Measurements from ENCODE around the gene POU2AF1.

Gene POU2AF1

GRCh38 chr11:111373590-111373989 lies 5.5 kb downstream of the POU2AF1 start:
- H3K9me3 ChIP-seq: peaks cover 19% of the 10 kb centered on the region; the same call in 1 of the 2 replicates
- H3K36me3 ChIP-seq: peaks cover 60% of the 10 kb centered on the region
- no peak overlapping the region for H3K27ac ChIP-seq
- no peak overlapping the region for H3K4me3 ChIP-seq
- H4K20me1 ChIP-seq: peaks cover 47% of the 10 kb centered on the region
- TF ChIP-seq Cebpa-rat (IDR thresholded peaks at IDR 0.05): no peak
- H3K27me3 ChIP-seq: no peaks in the 10 kb centered on the region
- H3K4me2 ChIP-seq: peak overlapping the region; percentile 19; the same call in 1 of the 2 replicates
- peaks cover 91% of the 10 kb centered on the region for H3K4me1 ChIP-seq
- H3K9ac ChIP-seq: no peak overlapping the region

- Histone ChIP-seq H3K36me3 (peaks cover 71% of the 10 kb centered on the region), H3K9me3 (peaks cover 19% of the 10 kb centered on the region; the same call in 1 of the 2 replicates), H3K27me3 (no peaks in the 10 kb centered on the region), H3K4me2 (peak overlapping the region; percentile 19), H4K20me1 (peaks cover 58% of the 10 kb centered on the region), H3K27ac (peak overlapping the region; percentile 10), H3K4me1 (peaks cover 98% of the 10 kb centered on the region), H3K4me3 (no peak overlapping the region), H3K9ac (no peak overlapping the region; the same call in 1 of the 2 replicates)
- no peak for TF ChIP-seq Cebpa-rat (IDR thresholded peaks at IDR 0.05)
Measured at GRCh38 chr11:111372538-111372937, 6.5 kb downstream of the POU2AF1 start.

- Histone ChIP-seq H3K27ac (no peak overlapping the region), H3K27me3 (no peaks in the 10 kb centered on the region), H3K36me3 (peaks cover 86% of the 10 kb centered on the region), H4K20me1 (peaks cover 73% of the 10 kb centered on the region), H3K9me3 (peaks cover 21% of the 10 kb centered on the region; the same call in 1 of the 2 replicates), H3K4me1 (peaks cover 96% of the 10 kb centered on the region), H3K4me3 (no peak overlapping the region), H3K4me2 (no peak overlapping the region; the same call in 1 of the 2 replicates), H3K9ac (no peak overlapping the region)
- TF ChIP-seq Cebpa-rat (IDR thresholded peaks at IDR 0.05): no peak
Measured at GRCh38 chr11:111370902-111371578, 8.0 kb downstream of the POU2AF1 start.

- peak overlapping the region; percentile 23; the same call in 1 of the 2 replicates for H3K4me2 ChIP-seq
- H3K9me3 ChIP-seq: peaks cover 21% of the 10 kb centered on the region; the same call in 1 of the 2 replicates
- H3K9ac ChIP-seq: no peak overlapping the region
- peaks cover 92% of the 10 kb centered on the region for H3K36me3 ChIP-seq
- no peaks in the 10 kb centered on the region for H3K27me3 ChIP-seq
- TF ChIP-seq Cebpa-rat (IDR thresholded peaks at IDR 0.05): no peak
- peaks cover 90% of the 10 kb centered on the region for H3K4me1 ChIP-seq
- no peak overlapping the region for H3K27ac ChIP-seq
- no peak overlapping the region for H3K4me3 ChIP-seq
- peaks cover 79% of the 10 kb centered on the region for H4K20me1 ChIP-seq
Measured at GRCh38 chr11:111370270-111370901, 8.7 kb downstream of the POU2AF1 start.

GRCh38 chr11:111368285-111368560 lies 10.9 kb downstream of the POU2AF1 start:
- Histone ChIP-seq H3K36me3 (peaks cover 100% of the 10 kb centered on the region), H3K4me2 (peak overlapping the region; percentile 43), H3K9ac (no peak overlapping the region), H3K27ac (peak overlapping the region; percentile 70), H3K27me3 (no peaks in the 10 kb centered on the region), H3K9me3 (peaks cover 21% of the 10 kb centered on the region; the same call in 1 of the 2 replicates), H3K4me3 (no peak overlapping the region), H4K20me1 (peaks cover 98% of the 10 kb centered on the region), H3K4me1 (peaks cover 86% of the 10 kb centered on the region)
- TF ChIP-seq Cebpa-rat (IDR thresholded peaks at IDR 0.05): no peak

GRCh38 chr11:111367411-111368284 lies 11.4 kb downstream of the POU2AF1 start:
- Histone ChIP-seq H3K4me2 (peak overlapping the region; percentile 43), H3K4me3 (no peak overlapping the region), H3K27me3 (no peaks in the 10 kb centered on the region), H3K27ac (peak overlapping the region; percentile 70), H3K4me1 (peaks cover 88% of the 10 kb centered on the region), H3K36me3 (peaks cover 100% of the 10 kb centered on the region), H3K9me3 (peaks cover 21% of the 10 kb centered on the region; the same call in 1 of the 2 replicates), H3K9ac (no peak overlapping the region), H4K20me1 (peaks cover 100% of the 10 kb centered on the region)
- TF ChIP-seq Cebpa-rat (IDR thresholded peaks at IDR 0.05): no peak

- peaks cover 21% of the 10 kb centered on the region; the same call in 1 of the 2 replicates for H3K9me3 ChIP-seq
- no peak overlapping the region for H3K4me3 ChIP-seq
- H4K20me1 ChIP-seq: peaks cover 100% of the 10 kb centered on the region
- peak overlapping the region; percentile 43 for H3K4me2 ChIP-seq
- peak overlapping the region; percentile 70 for H3K27ac ChIP-seq
- H3K9ac ChIP-seq: no peak overlapping the region
- no peak for TF ChIP-seq Cebpa-rat (IDR thresholded peaks at IDR 0.05)
- H3K27me3 ChIP-seq: no peaks in the 10 kb centered on the region
- H3K36me3 ChIP-seq: peaks cover 100% of the 10 kb centered on the region
- peaks cover 83% of the 10 kb centered on the region for H3K4me1 ChIP-seq
Measured at GRCh38 chr11:111366560-111367410, 12.3 kb downstream of the POU2AF1 start.

GRCh38 chr11:111365722-111366559 lies 13.1 kb downstream of the POU2AF1 start:
- peak overlapping the region; percentile 70; the same call in 1 of the 2 replicates for H3K27ac ChIP-seq
- H3K36me3 ChIP-seq: peaks cover 100% of the 10 kb centered on the region
- no peak for TF ChIP-seq Cebpa-rat (IDR thresholded peaks at IDR 0.05)
- H3K4me2 ChIP-seq: no peak overlapping the region
- no peak overlapping the region for H3K9ac ChIP-seq
- H3K4me1 ChIP-seq: peaks cover 83% of the 10 kb centered on the region
- H4K20me1 ChIP-seq: peaks cover 100% of the 10 kb centered on the region
- H3K9me3 ChIP-seq: peaks cover 13% of the 10 kb centered on the region; the same call in 1 of the 2 replicates
- H3K27me3 ChIP-seq: no peaks in the 10 kb centered on the region
- H3K4me3 ChIP-seq: no peak overlapping the region
